Measurements from ENCODE around the gene SPATA3. TPM values are rescaled to one million over a fixed set of nuclear protein-coding genes. Genes with fewer than 3 reads are reported as not detected.

Gene SPATA3
- total RNA-seq, 2 experiments from 2014 or later: 1.1 to 1.3 TPM

GRCh38 chr2:231030725-231031124, 34.8 kb downstream of the SPATA3 start:
- DNase-seq (no peak), ATAC-seq (no peak)
- Mint-ChIP-seq H3K27me3 (peaks cover 5% of the 10 kb centered on the region), H3K4me1 (no peaks in the 10 kb centered on the region), H3K27ac (no peak overlapping the region), H3K4me3 (no peak overlapping the region), H3K36me3 (ENCODE audit: low read depth) (no peaks in the 10 kb centered on the region), H3K9me3 (ENCODE audit: low read depth) (no peaks in the 10 kb centered on the region)
- intact Hi-C loops (cut with DNase I, micrococcal nuclease): no loop called here
- POLR2A ChIA-PET: no interaction called here
- CTCF ChIA-PET: interaction anchor here (0.9 to 3.2 kb wide), 3 partner anchors 22 to 46 kb away, joined by 3 to 9 read pairs (median 3); no protein-coding TSS in a partner anchor

- H3K36me3 Mint-ChIP-seq (ENCODE audit: low read depth): no peaks in the 10 kb centered on the region
- H3K27me3 Mint-ChIP-seq: peaks cover 18% of the 10 kb centered on the region
- CTCF ChIA-PET: interaction anchor here (3.2 kb wide), 1 partner anchor 20 kb away, joined by 9 read pairs; no protein-coding TSS in a partner anchor
Measured at GRCh38 chr2:231032575-231033140, 36.7 kb downstream of the SPATA3 start.

GRCh38 chr2:231033147-231034132, 37.5 kb downstream of the SPATA3 start:
- H3K36me3 Mint-ChIP-seq (ENCODE audit: low read depth): no peaks in the 10 kb centered on the region
- H3K9me3 Mint-ChIP-seq (ENCODE audit: low read depth): no peaks in the 10 kb centered on the region
- CTCF ChIA-PET: no interaction called here
- DNase-seq (no peak), ATAC-seq (no peak)
- H3K4me1 Mint-ChIP-seq: no peaks in the 10 kb centered on the region
- no peak overlapping the region for H3K27ac Mint-ChIP-seq
- intact Hi-C loops (cut with DNase I, micrococcal nuclease): no loop called here
- H3K4me3 Mint-ChIP-seq: no peak overlapping the region
- peaks cover 22% of the 10 kb centered on the region for H3K27me3 Mint-ChIP-seq
- POLR2A ChIA-PET: interaction anchor here (0.5 kb wide), 1 partner anchor 418 kb away, joined by 3 read pairs; no protein-coding TSS in a partner anchor

More at GRCh38 chr2:231032575-231033140, 36.7 kb downstream of the SPATA3 start:
- no peak for ATAC-seq
- Mint-ChIP-seq H3K27ac (no peak overlapping the region), H3K9me3 (ENCODE audit: low read depth) (no peaks in the 10 kb centered on the region), H3K4me1 (no peaks in the 10 kb centered on the region), H3K4me3 (no peak overlapping the region)
- no peak for DNase-seq
- POLR2A ChIA-PET: interaction anchor here (0.6 kb wide), 1 partner anchor 15 kb away, joined by 3 read pairs; no protein-coding TSS in a partner anchor
- intact Hi-C loops (cut with DNase I, micrococcal nuclease): no loop called here

DNA sequence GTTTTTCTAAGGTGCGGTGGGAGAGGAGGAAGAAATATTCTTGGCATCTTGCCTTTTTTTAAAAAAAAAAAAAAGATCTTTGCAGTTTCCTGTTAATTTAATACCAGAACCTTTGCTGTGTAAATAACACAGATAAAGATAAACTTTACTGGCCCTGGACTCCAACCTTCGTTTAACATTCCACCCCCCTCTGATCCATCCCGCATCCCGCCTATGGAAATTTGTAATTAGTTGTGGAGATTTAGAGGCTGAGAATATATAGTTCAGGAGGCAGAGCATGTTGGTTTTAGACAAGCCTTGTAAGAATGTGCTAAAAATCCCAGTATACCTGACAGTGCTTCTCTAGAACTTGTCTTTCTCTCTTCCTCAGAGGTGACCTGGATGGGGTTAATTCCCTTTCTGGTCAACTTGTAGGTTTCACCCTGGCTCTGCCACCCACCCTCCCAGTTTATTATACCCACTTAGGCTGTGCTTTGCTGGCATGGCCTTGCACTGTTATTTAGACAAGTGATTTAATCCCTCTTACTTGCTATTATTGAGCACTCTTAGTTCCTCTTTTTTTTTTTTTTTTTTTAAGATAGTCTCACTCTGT, 38.5 kb downstream of the SPATA3 start:
- H3K36me3 Mint-ChIP-seq (ENCODE audit: low read depth): no peaks in the 10 kb centered on the region
- ATAC-seq: no peak
- H3K4me1 Mint-ChIP-seq: no peaks in the 10 kb centered on the region
- H3K9me3 Mint-ChIP-seq (ENCODE audit: low read depth): no peaks in the 10 kb centered on the region
- H3K4me3 Mint-ChIP-seq: no peak overlapping the region
- H3K27ac Mint-ChIP-seq: no peak overlapping the region
- intact Hi-C loops (cut with DNase I, micrococcal nuclease): no loop called here
- ChIA-PET CTCF (no interaction called here), POLR2A (interaction anchor here (0.5 kb wide), 1 partner anchor 417 kb away, joined by 3 read pairs; no protein-coding TSS in a partner anchor)
- no peak for DNase-seq
- H3K27me3 Mint-ChIP-seq: peaks cover 29% of the 10 kb centered on the region

GRCh38 chr2:231036131-231036530, 40.2 kb downstream of the SPATA3 start:
- DNase-seq (no peak), ATAC-seq (no peak)
- no peaks in the 10 kb centered on the region for H3K9me3 Mint-ChIP-seq (ENCODE audit: low read depth)
- POLR2A ChIA-PET: no interaction called here
- no peak overlapping the region for H3K4me3 Mint-ChIP-seq
- H3K27me3 Mint-ChIP-seq: peaks cover 44% of the 10 kb centered on the region
- intact Hi-C loops (cut with DNase I, micrococcal nuclease): no loop called here
- CTCF ChIA-PET: interaction anchor here (0.7 to 1.1 kb wide), 4 partner anchors 14 to 700 kb away, joined by 3 to 4 read pairs (median 3); no protein-coding TSS in a partner anchor
- no peak overlapping the region for H3K27ac Mint-ChIP-seq
- H3K36me3 Mint-ChIP-seq (ENCODE audit: low read depth): no peaks in the 10 kb centered on the region
- no peaks in the 10 kb centered on the region for H3K4me1 Mint-ChIP-seq

GRCh38 chr2:231036578-231037106, 40.7 kb downstream of the SPATA3 start:
- Mint-ChIP-seq H3K4me1 (no peaks in the 10 kb centered on the region), H3K27me3 (peaks cover 47% of the 10 kb centered on the region), H3K9me3 (ENCODE audit: low read depth) (no peaks in the 10 kb centered on the region), H3K4me3 (no peak overlapping the region), H3K36me3 (ENCODE audit: low read depth) (no peaks in the 10 kb centered on the region), H3K27ac (no peak overlapping the region)
- ChIA-PET POLR2A (no interaction called here), CTCF (interaction anchor here (0.7 to 1.2 kb wide), 3 partner anchors 13 to 701 kb away, joined by 3 to 4 read pairs (median 3); no protein-coding TSS in a partner anchor)
- DNase-seq (no peak), ATAC-seq (no peak)
- intact Hi-C loops (cut with DNase I, micrococcal nuclease): no loop called here

DNA sequence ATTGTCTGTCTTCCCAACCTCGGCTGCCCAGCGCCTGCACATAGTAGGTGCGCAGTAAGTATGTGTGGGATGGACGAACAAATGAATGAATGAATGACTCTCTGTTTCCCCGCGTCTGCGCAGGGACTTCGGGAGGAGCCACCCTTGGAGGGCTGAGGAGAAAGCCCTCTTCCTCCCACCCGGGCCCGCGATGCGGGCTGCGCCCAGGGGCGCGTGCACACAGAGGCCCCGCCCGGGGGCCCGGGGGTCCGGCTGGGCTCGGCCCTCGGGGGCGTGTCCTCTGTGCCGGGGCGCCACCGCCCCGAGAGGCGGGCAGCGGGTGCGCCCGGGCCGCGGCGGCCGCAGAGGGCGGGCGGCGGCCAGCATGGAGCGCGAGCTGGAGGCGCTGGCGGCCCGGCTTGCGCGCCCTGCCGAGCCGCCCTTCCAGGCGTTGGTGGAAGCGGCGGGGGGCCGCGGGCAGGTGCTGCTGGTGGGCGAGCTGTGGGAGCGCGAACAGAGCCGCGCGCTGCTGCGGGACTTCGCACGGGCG, 41.3 kb downstream of the SPATA3 start, which contains the start of gene C2orf72:
TSS of gene C2orf72 (plus strand) at position 322 of the 529 bp plus-strand sequence. CDS start at position 365, 43 bp downstream.
- Mint-ChIP-seq H3K36me3 (ENCODE audit: low read depth) (no peaks in the 10 kb centered on the region), H3K4me3 (peak within 1 kb of the TSS; percentile 43), H3K27me3 (peaks cover 48% of the 10 kb centered on the region), H3K9me3 (ENCODE audit: low read depth) (no peaks in the 10 kb centered on the region), H3K4me1 (no peaks in the 10 kb centered on the region), H3K27ac (no peak within 1 kb of the TSS)
- intact Hi-C loops (cut with DNase I, micrococcal nuclease): no loop called here
- peak; percentile 47 for ATAC-seq
- CTCF ChIA-PET: interaction anchor here (1.2 kb wide), 1 partner anchor 16 kb away, joined by 4 read pairs; no protein-coding TSS in a partner anchor
- peak; percentile 31 for DNase-seq
- POLR2A ChIA-PET: no interaction called here

- no peaks in the 10 kb centered on the region for H3K4me1 Mint-ChIP-seq
- DNase-seq: peak; percentile 17
Measured at GRCh38 chr2:231037731-231038482, 42.0 kb downstream of the SPATA3 start.

GRCh38 chr2:231038483-231039293, 42.8 kb downstream of the SPATA3 start:
- no peak for DNase-seq
- H3K27ac Mint-ChIP-seq: no peak overlapping the region
- POLR2A ChIA-PET: interaction anchor here (0.5 kb wide), 1 partner anchor 394 kb away, joined by 6 read pairs; no protein-coding TSS in a partner anchor
- H3K27me3 Mint-ChIP-seq: peaks cover 48% of the 10 kb centered on the region
- no peaks in the 10 kb centered on the region for H3K36me3 Mint-ChIP-seq (ENCODE audit: low read depth)
- H3K4me3 Mint-ChIP-seq: peak overlapping the region; percentile 43
- no peak for ATAC-seq
- H3K9me3 Mint-ChIP-seq (ENCODE audit: low read depth): no peaks in the 10 kb centered on the region
- H3K4me1 Mint-ChIP-seq: no peaks in the 10 kb centered on the region
- intact Hi-C loops (cut with DNase I, micrococcal nuclease): no loop called here
- CTCF ChIA-PET: interaction anchor here (0.6 to 2.9 kb wide), 5 partner anchors 11 to 1277 kb away, joined by 3 to 14 read pairs (median 4); partner anchors contain the start of gene PSMD1

More at GRCh38 chr2:231037731-231038482, 42.0 kb downstream of the SPATA3 start:
- intact Hi-C loops (cut with DNase I, micrococcal nuclease): no loop called here
- Mint-ChIP-seq H3K9me3 (ENCODE audit: low read depth) (no peaks in the 10 kb centered on the region), H3K36me3 (ENCODE audit: low read depth) (no peaks in the 10 kb centered on the region), H3K27ac (no peak overlapping the region), H3K27me3 (peaks cover 48% of the 10 kb centered on the region), H3K4me3 (peak overlapping the region; percentile 43)
- CTCF ChIA-PET: interaction anchor here (0.6 to 1.2 kb wide), 3 partner anchors 15 to 1278 kb away, joined by 3 to 4 read pairs (median 4); partner anchors contain the start of gene PSMD1
- POLR2A ChIA-PET: no interaction called here
- ATAC-seq: peak; percentile 51

All from activated CD4-positive, alpha-beta T cell treated with anti-CD3 and anti-CD28 coated beads for 36 hours (primary cell).